ENCODE data around the gene ALPL.
A peak's percentile ranks its signal among the peaks of the same experiment; 100 is the strongest.

ALPL gene

GRCh38 chr1:21621761-21622436 is 112.7 kb downstream of the ALPL start:
- Histone ChIP-seq H3K4me2 (ENCODE audit: low read length) (peak overlapping the region; percentile 59), H4K12ac (ENCODE audit: low read depth, low read length) (no peak overlapping the region), H3K27me3 (ENCODE audit: insufficient read depth, low read length) (peaks cover 9% of the 10 kb centered on the region), H4K91ac (ENCODE audit: low read depth, low read length) (no peak overlapping the region), H3K27ac (ENCODE audit: low read depth, low read length) (no peak overlapping the region), H3K18ac (ENCODE audit: low read length) (no peak overlapping the region), H3K9ac (ENCODE audit: low read length) (no peak overlapping the region), H3K4ac (ENCODE audit: low read depth, low read length) (no peak overlapping the region), H4K8ac (ENCODE audit: low read depth, low read length) (no peak overlapping the region), H3K79me1 (ENCODE audit: low read length) (peaks cover 2% of the 10 kb centered on the region), H2AFZ (ENCODE audit: insufficient read depth, low read length, poor library complexity) (no peak overlapping the region), H3K36me3 (ENCODE audit: control insufficient read depth in 1 of 2, insufficient read depth in 2 of 2, low read length in 2 of 2) (no peaks in the 10 kb centered on the region), H2AK5ac (ENCODE audit: low read length) (no peak overlapping the region), H2BK5ac (ENCODE audit: low read depth, low read length, poor library complexity) (no peak overlapping the region), H2BK12ac (ENCODE audit: low read length) (no peak overlapping the region), H3K4me3 (ENCODE audit: low read depth, low read length) (peak overlapping the region; percentile 24), H3K23ac (ENCODE audit: low read length) (no peak overlapping the region), H3K4me1 (ENCODE audit: control insufficient read depth in 1 of 2, insufficient read depth in 2 of 2, low read length in 2 of 2) (peaks cover 12 to 18% of the 10 kb centered on the region in 2 experiments), H3K79me2 (ENCODE audit: control insufficient read depth, insufficient read depth, low read length, poor library complexity) (no peaks in the 10 kb centered on the region), H3K14ac (ENCODE audit: low read length) (no peak overlapping the region), H2BK120ac (ENCODE audit: insufficient read depth, low read length, poor library complexity) (no peak overlapping the region), H3K9me3 (ENCODE audit: insufficient read depth, low read depth, low read length) (peaks cover 4% of the 10 kb centered on the region)
- no CpG with 5 or more reads among the region's 39 CpGs for WGBS (ENCODE audit: extremely low coverage, insufficient coverage, insufficient read length)
- DNase-seq, result no peak

- H3K4me1 ChIP-seq (ENCODE audit: control insufficient read depth in 1 of 2, insufficient read depth in 2 of 2, low read length in 2 of 2), result peaks cover 17 to 22% of the 10 kb centered on the region in 2 experiments
- no peaks in the 10 kb centered on the region for H3K36me3 ChIP-seq (ENCODE audit: control insufficient read depth in 1 of 2, insufficient read depth in 2 of 2, low read length in 2 of 2)
- H3K27me3 ChIP-seq (ENCODE audit: insufficient read depth, low read length), result peaks cover 9% of the 10 kb centered on the region
- H3K9me3 ChIP-seq (ENCODE audit: insufficient read depth, low read depth, low read length), result peaks cover 4% of the 10 kb centered on the region
- no peak overlapping the region for H2BK12ac ChIP-seq (ENCODE audit: low read length)
- no peak overlapping the region for H2BK5ac ChIP-seq (ENCODE audit: low read depth, low read length, poor library complexity)
- WGBS (ENCODE audit: extremely low coverage, insufficient coverage, insufficient read length), result no CpG with 5 or more reads among the region's 62 CpGs
- H3K27ac ChIP-seq (ENCODE audit: low read depth, low read length), result no peak overlapping the region
- no peak overlapping the region for H3K4ac ChIP-seq (ENCODE audit: low read depth, low read length)
- H3K9ac ChIP-seq (ENCODE audit: low read length), result no peak overlapping the region
- no peak overlapping the region for H3K18ac ChIP-seq (ENCODE audit: low read length)
- H2BK120ac ChIP-seq (ENCODE audit: insufficient read depth, low read length, poor library complexity), result no peak overlapping the region
- no peaks in the 10 kb centered on the region for H3K79me2 ChIP-seq (ENCODE audit: control insufficient read depth, insufficient read depth, low read length, poor library complexity)
- no peak overlapping the region for H2AK5ac ChIP-seq (ENCODE audit: low read length)
- no peak overlapping the region for H4K12ac ChIP-seq (ENCODE audit: low read depth, low read length)
- peaks cover 2% of the 10 kb centered on the region for H3K79me1 ChIP-seq (ENCODE audit: low read length)
- H4K8ac ChIP-seq (ENCODE audit: low read depth, low read length), result peak overlapping the region; percentile 11
- H4K91ac ChIP-seq (ENCODE audit: low read depth, low read length), result peak overlapping the region; percentile 9
- peak overlapping the region; percentile 12 for H2AFZ ChIP-seq (ENCODE audit: insufficient read depth, low read length, poor library complexity)
- no peak overlapping the region for H3K23ac ChIP-seq (ENCODE audit: low read length)
- peak; percentile 49 to 74 for DNase-seq
- no peak overlapping the region for H3K14ac ChIP-seq (ENCODE audit: low read length)
- H3K4me3 ChIP-seq (ENCODE audit: low read depth, low read length), result peak overlapping the region; percentile 24
- H3K4me2 ChIP-seq (ENCODE audit: low read length), result peak overlapping the region; percentile 59
Observed at GRCh38 chr1:21622466-21623315, 113.5 kb downstream of the ALPL start.

GRCh38 chr1:21623410-21623961 is 114.3 kb downstream of the ALPL start:
- no peak overlapping the region for H3K18ac ChIP-seq (ENCODE audit: low read length)
- H2BK5ac ChIP-seq (ENCODE audit: low read depth, low read length, poor library complexity), result no peak overlapping the region
- H3K36me3 ChIP-seq (ENCODE audit: control insufficient read depth in 1 of 2, insufficient read depth in 2 of 2, low read length in 2 of 2), result no peaks in the 10 kb centered on the region
- no peak overlapping the region for H2AFZ ChIP-seq (ENCODE audit: insufficient read depth, low read length, poor library complexity)
- no peak overlapping the region for H2AK5ac ChIP-seq (ENCODE audit: low read length)
- no peak overlapping the region for H3K4me3 ChIP-seq (ENCODE audit: low read depth, low read length)
- H4K8ac ChIP-seq (ENCODE audit: low read depth, low read length), result no peak overlapping the region
- no peak overlapping the region for H3K23ac ChIP-seq (ENCODE audit: low read length)
- no peak overlapping the region for H2BK120ac ChIP-seq (ENCODE audit: insufficient read depth, low read length, poor library complexity)
- peaks cover 9% of the 10 kb centered on the region for H3K27me3 ChIP-seq (ENCODE audit: insufficient read depth, low read length)
- no peak overlapping the region for H3K9ac ChIP-seq (ENCODE audit: low read length)
- no peak for DNase-seq
- H3K27ac ChIP-seq (ENCODE audit: low read depth, low read length), result no peak overlapping the region
- no peak overlapping the region for H3K4me2 ChIP-seq (ENCODE audit: low read length)
- H4K12ac ChIP-seq (ENCODE audit: low read depth, low read length), result no peak overlapping the region
- WGBS (ENCODE audit: extremely low coverage, insufficient coverage, insufficient read length), result no CpG with 5 or more reads among the region's 10 CpGs
- H2BK12ac ChIP-seq (ENCODE audit: low read length), result peak overlapping the region; percentile 10
- H3K14ac ChIP-seq (ENCODE audit: low read length), result no peak overlapping the region
- peaks cover 4% of the 10 kb centered on the region for H3K9me3 ChIP-seq (ENCODE audit: insufficient read depth, low read depth, low read length)
- H4K91ac ChIP-seq (ENCODE audit: low read depth, low read length), result no peak overlapping the region
- peaks cover 2% of the 10 kb centered on the region for H3K79me1 ChIP-seq (ENCODE audit: low read length)
- H3K4me1 ChIP-seq (ENCODE audit: control insufficient read depth in 1 of 2, insufficient read depth in 2 of 2, low read length in 2 of 2), result peaks cover 18 to 22% of the 10 kb centered on the region in 2 experiments
- no peak overlapping the region for H3K4ac ChIP-seq (ENCODE audit: low read depth, low read length)
- H3K79me2 ChIP-seq (ENCODE audit: control insufficient read depth, insufficient read depth, low read length, poor library complexity), result no peaks in the 10 kb centered on the region

GRCh38 chr1:21624571-21625389 is 115.6 kb downstream of the ALPL start:
- Histone ChIP-seq H3K18ac (ENCODE audit: low read length) (no peak overlapping the region), H4K91ac (ENCODE audit: low read depth, low read length) (no peak overlapping the region), H3K79me1 (ENCODE audit: low read length) (peaks cover 2% of the 10 kb centered on the region), H3K79me2 (ENCODE audit: control insufficient read depth, insufficient read depth, low read length, poor library complexity) (no peaks in the 10 kb centered on the region), H2AFZ (ENCODE audit: insufficient read depth, low read length, poor library complexity) (no peak overlapping the region), H3K23ac (ENCODE audit: low read length) (no peak overlapping the region), H2BK5ac (ENCODE audit: low read depth, low read length, poor library complexity) (no peak overlapping the region), H3K4me1 (ENCODE audit: control insufficient read depth in 1 of 2, insufficient read depth in 2 of 2, low read length in 2 of 2) (peaks cover 24 to 25% of the 10 kb centered on the region in 2 experiments), H3K14ac (ENCODE audit: low read length) (no peak overlapping the region), H2AK5ac (ENCODE audit: low read length) (no peak overlapping the region), H3K4me3 (ENCODE audit: low read depth, low read length) (no peak overlapping the region), H3K36me3 (ENCODE audit: control insufficient read depth in 1 of 2, insufficient read depth in 2 of 2, low read length in 2 of 2) (no peaks in the 10 kb centered on the region), H3K9me3 (ENCODE audit: insufficient read depth, low read depth, low read length) (peaks cover 4% of the 10 kb centered on the region), H4K12ac (ENCODE audit: low read depth, low read length) (no peak overlapping the region), H3K4ac (ENCODE audit: low read depth, low read length) (no peak overlapping the region), H3K27me3 (ENCODE audit: insufficient read depth, low read length) (peaks cover 9% of the 10 kb centered on the region), H4K8ac (ENCODE audit: low read depth, low read length) (no peak overlapping the region), H3K27ac (ENCODE audit: low read depth, low read length) (no peak overlapping the region), H2BK120ac (ENCODE audit: insufficient read depth, low read length, poor library complexity) (no peak overlapping the region), H3K4me2 (ENCODE audit: low read length) (no peak overlapping the region), H3K9ac (ENCODE audit: low read length) (no peak overlapping the region), H2BK12ac (ENCODE audit: low read length) (peak overlapping the region; percentile 17)
- no peak for DNase-seq
- no CpG with 5 or more reads among the region's 11 CpGs for WGBS (ENCODE audit: extremely low coverage, insufficient coverage, insufficient read length)
